HCT116 (cell line): ENCODE results near the gene CA14. TPM values are rescaled to one million over a fixed set of nuclear protein-coding genes. Genes with fewer than 3 reads are reported as not detected.
"Not testable (repeated sequence)": the region's sequence is repeated elsewhere in the genome, so short reads cannot be mapped to it uniquely, and the experiment has no call there.

Experiments
- ATAC-seq: fragments of 200-7000 bp; cut with Tn5 transposase; 2 replicates; pipeline ENCODE4 v1.9.1; 2020; ENCODE audit warnings: mild to moderate bottlenecking, moderate library complexity
- BruUV-seq: library from RNA; stranded (reverse); fragments of 400-500 nt; replicated peaks from 2 replicates; lab custom pipeline; 2021; lab: Mats Ljungman, UMichigan
- CTCF ChIA-PET: fragments of 300-600 bp; sonication (Branson Sonifier 250); formaldehyde crosslinking; loops from one replicate; lab custom pipeline; 2021; ENCODE audit warnings: antibody characterized with exemption; lab: Charles Lee
- POLR2A ChIA-PET: fragments of 300-600, 350-600 bp; sonication (Branson Sonifier 250); formaldehyde crosslinking; loops from one replicate; lab custom pipeline; 2021; ENCODE audit warnings: antibody characterized with exemption; lab: Charles Lee
- RAD21 ChIA-PET, 2 experiments: fragments of 300-600 bp; sonication (Branson Sonifier 250); formaldehyde crosslinking; loops; one replicate each; lab custom pipeline; 2023; ENCODE audit warnings: low total read pairs in 2 of 2; ENCODE audit not compliant: uncharacterized antibody in 2 of 2, unreplicated experiment in 2 of 2, low non-redundant PET in 1 of 2; lab: Charles Lee
- DNase-seq: peaks from one replicate; pipeline ENCODE4 v3.0.0-alpha.2; 2010; ENCODE audit warnings: low read depth, low spot score
- H2AFZ ChIP-seq: fragments of 200-600 bp; shearing (Covaris generic), sonication (generic); 2 replicates; pipeline ENCODE4 v1.6.1; 2017; ENCODE audit warnings: low read depth, mixed run types, mixed read lengths, antibody characterized with exemption, low read length; ENCODE audit not compliant: poor library complexity, severe bottlenecking
- H3K27ac ChIP-seq: 2 replicates; pipeline ENCODE4 v1.5.1; 2012; ENCODE audit warnings: low read depth, low read length
- H3K27me3 ChIP-seq: fragments of 200-600 bp; sonication (generic); 2 replicates; pipeline ENCODE4 v1.6.1; 2016; ENCODE audit warnings: mixed run types, low read length, mixed read lengths; ENCODE audit not compliant: insufficient read depth
- H3K36me3 ChIP-seq, 2 experiments: fragments of 200-500 bp in 1 of 2; fragments of 200-600 bp in 1 of 2; sonication (Bioruptor generic) in 1 of 2; sonication (generic) in 1 of 2; 2 replicates each; pipeline versions ENCODE4 v1.5.1 to v1.6.1; 2014 to 2016; ENCODE audit warnings: low read length in 2 of 2, inconsistent platforms in 1 of 2, mixed read lengths in 1 of 2, mixed run types in 1 of 2; ENCODE audit not compliant: insufficient read depth in 2 of 2, control insufficient read depth in 1 of 2
- H3K4me1 ChIP-seq, 2 experiments: fragments of 200-600 bp in 1 of 2; sonication (generic) in 1 of 2; 2 replicates each; pipeline versions ENCODE4 v1.5.1 to v1.6.1; 2012 to 2017; ENCODE audit warnings: low read length in 2 of 2, inconsistent platforms in 1 of 2, mild to moderate bottlenecking in 1 of 2, mixed read lengths in 1 of 2, mixed run types in 1 of 2, moderate library complexity in 1 of 2; ENCODE audit not compliant: insufficient read depth in 2 of 2, control insufficient read depth in 1 of 2
- H3K4me2 ChIP-seq: fragments of 200-600 bp; sonication (generic); 2 replicates; pipeline ENCODE4 v1.6.1; 2017; ENCODE audit warnings: mixed run types, low read length, mixed read lengths
- H3K4me3 ChIP-seq, 2 experiments: fragments of 200-600 bp in 1 of 2; sonication (generic) in 1 of 2; replicated peaks in 1 of 2; 2 replicates each; pipeline ENCODE4 v1.5.1; 2011 to 2016; ENCODE audit warnings: low read length in 2 of 2, control low read depth in 1 of 2, low read depth in 1 of 2, mild to moderate bottlenecking in 1 of 2, mixed read lengths in 1 of 2, mixed run types in 1 of 2
- H3K79me2 ChIP-seq: fragments of 200-600 bp; sonication (generic); 2 replicates; pipeline ENCODE4 v1.6.1; 2017; ENCODE audit warnings: mild to moderate bottlenecking, mixed run types, low read length, moderate library complexity, mixed read lengths; ENCODE audit not compliant: insufficient read depth
- H3K9ac ChIP-seq: fragments of 200-600 bp; sonication (generic); 2 replicates; pipeline ENCODE4 v1.6.1; 2016; ENCODE audit warnings: low read length, mixed read lengths
- H3K9me2 ChIP-seq: fragments of 200-600 bp; sonication (generic), shearing (Covaris generic); 2 replicates; pipeline ENCODE4 v1.6.1; 2017; ENCODE audit warnings: mixed run types, mild to moderate bottlenecking, moderate library complexity; ENCODE audit not compliant: insufficient read depth
- H3K9me3 ChIP-seq, 2 experiments: fragments of 200-500 bp in 1 of 2; fragments of 200-600 bp in 1 of 2; sonication (Bioruptor generic) in 1 of 2; sonication (generic) in 1 of 2; 2 replicates each; pipeline ENCODE4 v1.6.1; 2014 to 2017; ENCODE audit warnings: low read length in 2 of 2, mixed read lengths in 2 of 2, inconsistent platforms in 1 of 2, low read depth in 1 of 2, mild to moderate bottlenecking in 1 of 2, mixed run types in 1 of 2, moderate library complexity in 1 of 2; ENCODE audit not compliant: control insufficient read depth in 1 of 2, insufficient read depth in 1 of 2
- H4K20me1 ChIP-seq: fragments of 200-600 bp; sonication (generic), shearing (Covaris generic); 2 replicates; pipeline ENCODE4 v1.6.1; 2017; ENCODE audit warnings: mixed run types, mild to moderate bottlenecking, moderate library complexity; ENCODE audit not compliant: insufficient read depth
- CEBPB ChIP-seq: IDR thresholded peaks from 2 replicates; pipeline ENCODE4 v1.6.1; 2012; ENCODE audit warnings: low read depth
- MAX ChIP-seq: IDR thresholded peaks from 2 replicates; pipeline ENCODE4 v1.6.1; 2012
- POLR2AphosphoS5 ChIP-seq: IDR thresholded peaks from 2 replicates; pipeline ENCODE4 v1.6.1; 2011; ENCODE audit warnings: mild to moderate bottlenecking, low read depth, low read length, moderate library complexity
- intact Hi-C: fragments of 100-400 bp; cut with micrococcal nuclease; formaldehyde crosslinking; loops from 2 replicates; pipeline ENCODE4 v1.10.0; 2022
- total RNA-seq: library from RNA; stranded (reverse); gene quantifications from one replicate; pipeline ENCODE4 v1.2.1, GENCODE V29; 2021; ENCODE audit not compliant: unreplicated experiment

CA14 gene
- total RNA-seq, 1 experiment from 2014 or later = 0.39 TPM

DNA sequence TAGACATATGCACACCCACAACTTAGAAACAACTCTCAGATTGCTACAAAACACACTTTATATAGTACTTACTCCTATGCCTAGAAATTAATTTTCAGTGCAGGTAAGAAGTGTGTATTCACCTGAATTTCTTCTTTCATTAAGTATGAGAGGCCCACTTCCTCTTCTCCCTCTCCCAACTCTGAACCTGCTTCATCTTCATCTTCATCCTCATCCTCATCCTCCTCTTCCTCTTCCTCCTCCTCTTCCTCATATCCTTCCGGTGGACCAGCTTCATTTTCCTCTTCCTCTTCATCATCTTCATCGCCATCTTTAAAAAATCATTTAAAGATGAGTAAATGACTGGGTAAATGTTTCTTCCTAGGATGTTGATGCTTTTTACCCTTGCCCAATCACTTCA is 31.1 kb upstream of the CA14 start (continued):
- TF ChIP-seq MAX = no peak
- TF ChIP-seq, all 23 proteins: peak for 0

DNA sequence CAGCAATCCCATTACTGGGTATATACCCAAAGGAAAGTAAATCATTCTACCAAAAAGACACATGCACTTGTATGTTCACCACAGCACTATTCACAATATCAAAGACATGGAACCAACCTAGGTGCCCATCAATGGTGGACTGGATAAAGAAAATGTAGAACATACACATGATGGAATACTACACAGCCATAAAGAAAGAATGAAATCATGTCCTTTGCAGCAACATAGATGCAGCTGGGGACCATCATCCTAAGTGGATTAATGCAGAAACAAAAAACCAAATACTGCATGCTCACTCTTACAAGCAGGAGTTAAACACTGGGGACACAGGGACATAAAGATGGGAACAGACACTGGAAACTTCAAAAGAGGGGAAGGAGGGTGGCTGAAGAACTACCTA is 30.3 kb upstream of the CA14 start:
- RAD21 ChIA-PET = no interaction called here
- ATAC-seq = no peak
- Histone ChIP-seq H3K4me1 (no peaks in the 10 kb centered on the region), H2AFZ (no peak overlapping the region), H3K9me3 (no peaks in the 10 kb centered on the region), H3K36me3 (peaks cover 45 to 49% of the 10 kb centered on the region in 2 experiments), H3K79me2 (peaks cover 32% of the 10 kb centered on the region), H3K9me2 (no peaks in the 10 kb centered on the region), H4K20me1 (no peaks in the 10 kb centered on the region), H3K27me3 (no peaks in the 10 kb centered on the region), H3K27ac (no peak overlapping the region), H3K9ac (no peak overlapping the region), H3K4me2 (no peak overlapping the region), H3K4me3 (no peak overlapping the region)
- TF ChIP-seq CEBPB (no peak), POLR2AphosphoS5 (no peak)
- no TSS peak for BruUV-seq
- intact Hi-C loops = no loop called here
- DNase-seq = no peak
- POLR2A ChIA-PET = no interaction called here
- CTCF ChIA-PET = no interaction called here

DNA sequence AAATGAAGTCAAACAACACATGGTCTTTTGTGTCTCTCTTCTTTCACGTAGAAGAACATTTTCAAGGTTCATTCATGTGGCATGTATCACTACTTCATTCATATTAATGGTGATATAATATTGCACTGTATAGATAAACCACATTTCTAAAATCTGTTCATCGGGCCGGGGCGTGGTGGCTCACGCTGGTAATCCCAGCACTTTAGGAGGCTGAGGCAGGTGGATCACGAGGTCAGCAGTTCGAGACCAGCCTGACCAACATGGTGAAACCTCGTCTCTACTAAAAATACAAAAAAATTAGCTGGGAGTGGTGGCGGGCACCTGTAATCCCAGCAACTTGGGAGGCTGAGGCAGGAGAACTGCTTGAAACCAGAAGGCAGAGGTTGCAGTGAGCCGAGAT is 29.3 kb upstream of the CA14 start:
- DNase-seq, H3K27me3 ChIP-seq, H3K9ac ChIP-seq, H3K9me2 ChIP-seq, H4K20me1 ChIP-seq, H3K4me1 ChIP-seq, H3K27ac ChIP-seq, H2AFZ ChIP-seq, intact Hi-C loops, POLR2A ChIA-PET, H3K9me3 ChIP-seq, RAD21 ChIA-PET, ATAC-seq, H3K4me2 ChIP-seq, H3K4me3 ChIP-seq, BruUV-seq: not testable (repeated sequence)
- Histone ChIP-seq H3K79me2 (peaks cover 40% of the 10 kb centered on the region), H3K36me3 (peaks cover 41 to 45% of the 10 kb centered on the region in 2 experiments)
- CTCF ChIA-PET = interaction anchor here (0.9 kb wide), 1 partner anchor 309 kb away, joined by 3 read pairs; no protein-coding TSS in a partner anchor

GRCh38 chr1:150232921-150233320 is 24.7 kb upstream of the CA14 start:
- DNase-seq, H3K27me3 ChIP-seq, H3K4me3 ChIP-seq, intact Hi-C loops, RAD21 ChIA-PET, H3K9me2 ChIP-seq, H3K9ac ChIP-seq, H3K9me3 ChIP-seq, CTCF ChIA-PET, POLR2A ChIA-PET, H2AFZ ChIP-seq, H4K20me1 ChIP-seq, BruUV-seq, ATAC-seq, H3K4me2 ChIP-seq, H3K27ac ChIP-seq: not testable (repeated sequence)
- Histone ChIP-seq H3K36me3 (peaks cover 13 to 20% of the 10 kb centered on the region in 2 experiments; a peak in 3 of 4 replicates), H3K79me2 (peaks cover 67% of the 10 kb centered on the region), H3K4me1 (peaks cover 11 to 21% of the 10 kb centered on the region in 2 experiments; a peak in 3 of 4 replicates)
